Testis (tissue), 2 donors: ENCODE results near the gene SLC2A1.
"Not testable (repeated sequence)": the region's sequence is repeated elsewhere in the genome, so short reads cannot be mapped to it uniquely, and the experiment has no call there.

Source experiments
- CTCF ChIP-seq, 3 experiments: fragments of 450-650 bp in 2 of 3; fragments of 200-600 bp in 1 of 3; sonication (generic) in 1 of 3; IDR thresholded peaks; one replicate each; pipeline ENCODE4 v1.5.1; 2016 to 2019; ENCODE audit warnings: antibody characterized with exemption in 3 of 3, mild to moderate bottlenecking in 2 of 3, moderate library complexity in 1 of 3
- POLR2A ChIP-seq: fragments of 450-650 bp; IDR thresholded peaks from one replicate; pipeline ENCODE4 v1.6.1; 2017; ENCODE audit warnings: antibody characterized with exemption, mild to moderate bottlenecking, moderate library complexity

DNA sequence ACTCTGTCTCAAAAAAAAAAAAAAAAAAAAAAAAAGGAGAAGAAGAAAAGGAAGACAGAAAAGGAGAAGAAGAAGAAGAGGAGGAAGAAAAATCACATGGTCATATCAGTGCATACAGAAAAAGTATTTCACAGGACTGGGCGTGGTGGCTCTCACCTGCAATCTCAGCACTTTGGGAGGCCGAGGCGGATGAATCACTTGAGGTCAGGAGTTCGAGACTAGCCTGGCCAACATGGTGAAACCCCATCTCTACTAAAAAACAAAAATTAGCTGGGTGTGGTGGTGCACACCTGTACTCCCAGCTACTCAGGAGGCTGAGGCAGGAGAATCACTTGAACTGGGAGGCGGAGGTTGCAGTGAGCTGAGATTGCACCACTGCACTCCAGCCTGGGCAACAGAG is 39.0 kb downstream of the SLC2A1 start:
- not testable (repeated sequence) for TF ChIP-seq CTCF (IDR thresholded peaks at IDR 0.05); POLR2A
